DND-41 (cell line): ENCODE results near the gene CDK5R1.

Experiments used
- ATAC-seq: fragments of 200-7000 bp; cut with Tn5 transposase; 3 replicates; pipeline ENCODE4 v1.9.1; 2021; ENCODE audit warnings: low read depth; ENCODE audit not compliant: insufficient read depth
- DNase-seq: peaks from one replicate; pipeline ENCODE4 v3.0.0-alpha.2; 2020
- H2AFZ ChIP-seq: 2 replicates; pipeline ENCODE4 v1.6.0; 2012; ENCODE audit warnings: low read depth, low read length
- H3K27ac ChIP-seq: 2 replicates; pipeline ENCODE4 v1.5.1; 2012; ENCODE audit warnings: low read length, inconsistent platforms
- H3K27me3 ChIP-seq: fragments of 200-600 bp; sonication (generic); 2 replicates; pipeline ENCODE4 v1.6.0; 2012; ENCODE audit warnings: low read length, mild to moderate bottlenecking, inconsistent platforms; ENCODE audit not compliant: insufficient read depth, poor library complexity
- H3K36me3 ChIP-seq: 2 replicates; pipeline ENCODE4 v1.5.1; 2012; ENCODE audit warnings: low read length, inconsistent platforms; ENCODE audit not compliant: insufficient read depth
- H3K4me1 ChIP-seq: 2 replicates; pipeline ENCODE4 v1.5.1; 2012; ENCODE audit warnings: mild to moderate bottlenecking, low read length; ENCODE audit not compliant: insufficient read depth
- H3K4me2 ChIP-seq: 2 replicates; pipeline ENCODE4 v1.6.0; 2012; ENCODE audit warnings: mild to moderate bottlenecking, moderate library complexity, low read length, inconsistent platforms; ENCODE audit not compliant: insufficient read depth
- H3K4me3 ChIP-seq, 2 experiments: fragments of 200-600 bp in 1 of 2; shearing (Covaris generic) in 1 of 2; 2 replicates each; pipeline ENCODE4 v1.5.1; 2012 to 2016; ENCODE audit warnings: inconsistent platforms in 2 of 2, low read length in 2 of 2, mild to moderate bottlenecking in 2 of 2, low read depth in 1 of 2, moderate library complexity in 1 of 2
- H3K79me2 ChIP-seq: 2 replicates; pipeline ENCODE4 v1.6.0; 2012; ENCODE audit warnings: low read length, inconsistent platforms; ENCODE audit not compliant: insufficient read depth
- H3K9ac ChIP-seq: 2 replicates; pipeline ENCODE4 v1.6.0; 2012; ENCODE audit warnings: low read depth, mild to moderate bottlenecking, inconsistent platforms, low read length, moderate library complexity
- H3K9me3 ChIP-seq: 2 replicates; pipeline ENCODE4 v1.5.1; 2012; ENCODE audit warnings: low read length, moderate library complexity, mild to moderate bottlenecking, inconsistent platforms; ENCODE audit not compliant: insufficient read depth, severe bottlenecking
- H4K20me1 ChIP-seq: 2 replicates; pipeline ENCODE4 v1.6.0; 2012; ENCODE audit warnings: low read length; ENCODE audit not compliant: insufficient read depth
- EZH2 ChIP-seq: IDR thresholded peaks from 3 replicates; pipeline ENCODE4 v1.6.1; 2012; ENCODE audit warnings: borderline replicate concordance, low read depth, mild to moderate bottlenecking, moderate library complexity, low read length, inconsistent platforms; ENCODE audit not compliant: severe bottlenecking
- TF ChIP-seq, protein P1 (sequence below): IDR thresholded peaks from 2 replicates; pipeline ENCODE4 v1.5.1; 2012; ENCODE audit warnings: borderline replicate concordance, low read length, moderate library complexity, mild to moderate bottlenecking; ENCODE audit not compliant: poor library complexity, severe bottlenecking; ENCODE audit errors: extremely low read depth

The CDK5R1 gene

DNA sequence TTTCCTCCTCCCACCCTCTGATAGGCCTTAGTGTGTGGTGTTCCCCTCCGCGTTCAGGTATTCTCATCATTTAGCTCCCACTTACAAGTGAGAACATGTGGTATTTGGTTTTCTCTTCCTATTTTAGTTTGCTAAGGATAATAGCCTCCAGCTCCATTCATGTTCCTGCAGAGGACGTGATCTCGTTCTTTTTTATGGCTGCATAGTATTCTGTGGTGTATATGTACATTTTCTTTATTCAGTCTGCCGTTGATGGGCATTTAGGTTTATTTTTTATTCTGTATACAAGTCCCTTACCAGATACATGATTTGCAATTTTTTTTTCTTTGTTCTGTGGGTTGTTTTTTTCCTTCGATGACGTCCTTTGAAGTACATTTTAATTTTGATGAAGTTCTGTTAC, 18.8 kb upstream of the CDK5R1 start:
- DNase-seq (no peak), ATAC-seq (no peak)
- Histone ChIP-seq H3K9ac (no peak overlapping the region), H3K27me3 (no peaks in the 10 kb centered on the region), H3K4me2 (no peak overlapping the region), H3K9me3 (no peaks in the 10 kb centered on the region), H3K4me3 (no peak overlapping the region), H3K27ac (no peak overlapping the region), H3K79me2 (peaks cover 54% of the 10 kb centered on the region), H3K4me1 (no peaks in the 10 kb centered on the region), H2AFZ (no peak overlapping the region), H4K20me1 (peaks cover 38% of the 10 kb centered on the region; the same call in 1 of the 2 replicates), H3K36me3 (peaks cover 95% of the 10 kb centered on the region)
- TF ChIP-seq EZH2: no peak
- TF ChIP-seq, protein P1, sequence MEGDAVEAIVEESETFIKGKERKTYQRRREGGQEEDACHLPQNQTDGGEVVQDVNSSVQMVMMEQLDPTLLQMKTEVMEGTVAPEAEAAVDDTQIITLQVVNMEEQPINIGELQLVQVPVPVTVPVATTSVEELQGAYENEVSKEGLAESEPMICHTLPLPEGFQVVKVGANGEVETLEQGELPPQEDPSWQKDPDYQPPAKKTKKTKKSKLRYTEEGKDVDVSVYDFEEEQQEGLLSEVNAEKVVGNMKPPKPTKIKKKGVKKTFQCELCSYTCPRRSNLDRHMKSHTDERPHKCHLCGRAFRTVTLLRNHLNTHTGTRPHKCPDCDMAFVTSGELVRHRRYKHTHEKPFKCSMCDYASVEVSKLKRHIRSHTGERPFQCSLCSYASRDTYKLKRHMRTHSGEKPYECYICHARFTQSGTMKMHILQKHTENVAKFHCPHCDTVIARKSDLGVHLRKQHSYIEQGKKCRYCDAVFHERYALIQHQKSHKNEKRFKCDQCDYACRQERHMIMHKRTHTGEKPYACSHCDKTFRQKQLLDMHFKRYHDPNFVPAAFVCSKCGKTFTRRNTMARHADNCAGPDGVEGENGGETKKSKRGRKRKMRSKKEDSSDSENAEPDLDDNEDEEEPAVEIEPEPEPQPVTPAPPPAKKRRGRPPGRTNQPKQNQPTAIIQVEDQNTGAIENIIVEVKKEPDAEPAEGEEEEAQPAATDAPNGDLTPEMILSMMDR: no peak

DNA sequence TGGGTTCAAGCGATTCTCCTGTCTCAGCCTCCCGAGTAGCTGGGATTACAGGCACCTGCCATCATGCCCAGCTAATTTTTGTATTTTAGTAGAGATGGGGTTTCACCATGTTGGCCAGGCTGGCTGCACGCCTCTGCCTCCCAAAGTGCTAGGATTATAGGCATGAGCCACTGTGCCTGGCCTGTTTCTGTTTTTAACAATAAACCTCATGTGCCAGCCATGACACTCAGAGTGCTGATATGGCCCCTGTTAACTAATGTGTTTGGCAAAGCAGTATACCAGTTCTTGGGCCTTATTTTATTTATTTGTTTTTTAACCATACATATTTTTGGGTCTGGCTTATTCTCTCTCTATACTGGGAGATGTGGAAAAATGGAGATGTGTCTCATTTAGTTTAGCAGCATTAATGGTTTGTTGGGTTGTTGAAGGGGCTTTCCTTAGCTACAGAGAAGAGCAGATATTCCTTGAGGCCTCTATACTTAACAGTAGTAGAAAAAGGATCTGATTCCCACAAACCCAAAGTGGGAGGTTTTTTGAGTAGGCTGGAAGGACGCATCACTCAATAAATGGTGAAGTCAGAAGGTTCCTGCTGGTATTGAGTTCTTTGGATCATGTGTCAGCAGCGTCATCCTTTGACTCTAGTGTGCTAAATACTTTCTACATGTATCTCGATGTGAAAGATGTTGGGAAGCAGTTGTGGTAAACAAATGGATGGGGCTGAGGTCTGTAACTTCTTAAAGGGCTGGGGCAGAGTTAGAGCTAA, 16.2 kb upstream of the CDK5R1 start:
- TF ChIP-seq, protein P1: no peak
- TF ChIP-seq EZH2: no peak
- H3K9me3 ChIP-seq: no peaks in the 10 kb centered on the region
- peaks cover 29% of the 10 kb centered on the region; the same call in 1 of the 2 replicates for H4K20me1 ChIP-seq
- no peak overlapping the region for H3K9ac ChIP-seq
- ATAC-seq (no peak), DNase-seq (no peak)
- no peaks in the 10 kb centered on the region for H3K27me3 ChIP-seq
- no peak overlapping the region for H2AFZ ChIP-seq
- no peak overlapping the region for H3K27ac ChIP-seq
- peaks cover 37% of the 10 kb centered on the region for H3K79me2 ChIP-seq
- H3K4me2 ChIP-seq: no peak overlapping the region
- H3K4me1 ChIP-seq: no peaks in the 10 kb centered on the region
- H3K4me3 ChIP-seq: no peak overlapping the region
- H3K36me3 ChIP-seq: peaks cover 97% of the 10 kb centered on the region

DNA sequence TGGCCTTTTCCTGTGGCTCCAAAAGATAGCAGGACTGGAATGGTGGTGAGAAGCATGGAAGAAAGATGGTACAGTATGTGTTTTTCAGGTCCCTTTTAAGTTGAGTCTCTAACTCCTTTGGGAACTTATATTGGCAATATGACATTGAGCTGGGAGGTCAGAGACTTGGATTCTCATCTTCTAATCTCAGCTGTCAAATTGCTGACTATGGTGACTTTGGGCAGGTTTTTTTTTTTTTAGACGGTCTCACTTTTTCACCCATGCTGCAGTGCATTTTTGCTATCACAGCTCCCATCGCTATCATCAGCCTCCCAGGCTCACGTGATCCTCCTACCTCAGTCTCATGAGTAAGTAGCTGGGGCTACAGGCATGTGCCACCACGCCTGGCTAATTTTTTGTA, 15.1 kb upstream of the CDK5R1 start:
- peaks cover 25% of the 10 kb centered on the region; the same call in 1 of the 2 replicates for H4K20me1 ChIP-seq
- H3K27ac ChIP-seq: no peak overlapping the region
- peaks cover 97% of the 10 kb centered on the region for H3K36me3 ChIP-seq
- ATAC-seq (no peak), DNase-seq (no peak)
- TF ChIP-seq, protein P1: no peak
- TF ChIP-seq EZH2: no peak
- no peaks in the 10 kb centered on the region for H3K27me3 ChIP-seq
- no peaks in the 10 kb centered on the region for H3K9me3 ChIP-seq
- H2AFZ ChIP-seq: no peak overlapping the region
- H3K4me1 ChIP-seq: no peaks in the 10 kb centered on the region
- no peak overlapping the region for H3K4me2 ChIP-seq
- H3K9ac ChIP-seq: no peak overlapping the region
- no peak overlapping the region for H3K4me3 ChIP-seq
- H3K79me2 ChIP-seq: peaks cover 32% of the 10 kb centered on the region
